HTERT RPE-1 (cell line): ENCODE data around the gene TOGARAM1.

Source experiments
- in situ Hi-C: fragments of 300-500 bp; cut with MboI; formaldehyde crosslinking; loops from 4 replicates; pipeline ENCODE4 v1.14.3; 2020; ENCODE audit warnings: low sequenced_read_pairs

Gene TOGARAM1

GRCh38 chr14:44961554-44962333 lies at the start of gene TOGARAM1, which contains the start of gene KLHL28:
Gene TOGARAM1, plus strand, starts transcription at chr14:44962190. Its CDS starts 232 bp downstream, at chr14:44962422.
Gene KLHL28, minus strand, starts transcription at chr14:44961947. Its CDS starts 16,019 bp downstream, at chr14:44945928.
- in situ Hi-C loops, result no loop called here

GRCh38 chr14:44914849-44915248 lies 47.1 kb upstream of the TOGARAM1 start:
- in situ Hi-C loops, result no loop called here

DNA sequence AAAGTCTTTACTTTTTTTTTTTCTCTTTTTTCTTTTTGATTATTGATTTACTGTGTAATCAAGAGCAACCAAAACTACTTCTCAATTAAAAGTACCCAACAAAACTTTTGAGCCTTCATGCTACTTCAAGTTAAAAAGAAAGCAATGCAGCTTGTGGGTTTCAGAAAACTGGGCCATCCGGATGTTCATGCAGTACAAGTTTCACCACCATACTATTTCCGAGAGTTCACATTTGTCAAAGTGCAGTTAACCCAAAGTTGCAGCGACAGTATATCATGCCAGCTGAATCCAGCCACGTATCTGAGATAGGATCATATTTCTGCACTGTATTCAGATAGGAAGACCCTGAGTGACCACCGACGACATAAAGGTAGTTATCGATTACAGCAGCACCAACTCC lies 33.2 kb upstream of the TOGARAM1 start:
- in situ Hi-C loops, result no loop called here

DNA sequence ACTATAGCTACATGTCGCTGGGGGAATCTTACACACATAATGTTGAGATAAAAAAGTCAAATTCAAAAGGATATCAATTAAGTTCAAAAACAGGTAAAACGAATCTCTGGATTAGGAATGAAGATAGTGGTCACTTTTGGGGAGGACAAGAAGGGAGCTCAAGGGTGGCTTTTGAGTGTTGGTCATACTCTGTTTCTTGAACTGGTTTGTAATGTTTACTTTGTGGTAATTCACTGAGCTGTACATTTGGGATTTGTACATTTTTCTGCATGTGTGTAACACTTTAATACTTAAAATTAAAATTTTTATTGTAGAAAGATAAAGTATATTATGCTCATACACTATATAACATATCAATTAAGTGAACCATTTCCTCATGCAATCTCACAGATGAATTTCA lies 26.8 kb upstream of the TOGARAM1 start:
- in situ Hi-C loops, result no loop called here

- in situ Hi-C loops, result no loop called here
These were observed 24.4 kb upstream of the TOGARAM1 start for GRCh38 chr14:44937547-44937946.

DNA sequence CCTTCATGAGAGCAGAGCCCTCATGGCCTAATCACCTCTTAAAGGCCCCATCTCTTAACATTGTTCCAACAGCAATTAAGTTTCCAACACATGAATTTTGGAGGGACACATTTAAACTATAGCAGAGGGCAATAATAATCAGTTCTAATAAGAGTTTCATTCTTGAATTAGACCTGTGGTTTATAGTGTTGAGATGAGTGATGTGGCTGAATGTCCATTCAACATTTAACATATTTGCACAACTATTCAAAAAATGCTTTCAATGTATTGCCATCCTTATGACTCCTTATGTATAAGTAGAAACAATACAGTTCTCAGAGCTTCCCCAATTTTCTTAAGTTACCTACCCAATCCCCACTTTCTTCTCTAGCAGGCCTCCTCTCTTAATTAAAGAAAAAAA lies 21.8 kb upstream of the TOGARAM1 start:
- in situ Hi-C loops, result no loop called here

DNA sequence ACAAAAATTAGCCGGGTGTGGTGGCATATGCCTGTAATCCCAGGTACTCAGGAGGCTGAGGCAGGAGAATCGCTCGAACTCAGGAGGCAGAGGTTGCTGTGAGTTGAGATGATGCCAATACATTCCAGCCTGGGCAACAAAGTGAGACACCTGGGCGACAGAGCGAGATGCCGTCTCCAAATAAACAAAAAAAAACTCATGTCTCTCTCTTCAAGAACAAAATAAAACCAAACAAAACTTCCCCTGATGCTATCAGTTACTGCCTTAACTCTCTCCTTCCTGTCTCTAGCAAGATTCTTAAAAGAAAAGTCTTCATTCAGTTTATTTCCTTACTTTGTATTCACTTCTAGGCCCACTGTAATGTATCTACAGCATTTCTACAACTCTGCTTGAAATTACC lies 21.0 kb upstream of the TOGARAM1 start:
- in situ Hi-C loops, result no loop called here

- in situ Hi-C loops, result no loop called here
These were observed 20.4 kb upstream of the TOGARAM1 start for GRCh38 chr14:44941591-44941990.

- in situ Hi-C loops, result no loop called here
These were observed 19.6 kb upstream of the TOGARAM1 start for GRCh38 chr14:44942436-44942835.

DNA sequence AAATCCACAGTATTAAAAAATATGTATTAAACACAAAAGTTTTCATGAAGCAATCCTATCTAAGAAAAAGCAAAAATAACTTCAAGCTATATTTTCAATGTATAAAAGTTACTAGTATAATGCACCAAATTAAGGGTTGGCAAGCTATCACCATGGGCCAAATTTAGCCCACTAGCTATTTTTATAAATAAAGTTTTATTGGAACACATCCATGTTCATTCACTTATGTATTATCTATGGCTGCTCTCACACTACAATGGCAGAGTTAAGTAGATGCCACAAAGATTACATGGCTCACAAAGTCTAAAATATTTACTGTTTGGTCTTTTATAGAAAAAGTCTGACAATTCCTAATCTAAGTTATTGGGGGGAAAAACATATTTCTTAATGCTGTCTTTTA lies 17.9 kb upstream of the TOGARAM1 start:
- in situ Hi-C loops, result no loop called here

- in situ Hi-C loops, result no loop called here
These were observed 16.7 kb upstream of the TOGARAM1 start for GRCh38 chr14:44945264-44945663.

GRCh38 chr14:44951051-44951450 lies 10.9 kb upstream of the TOGARAM1 start:
- in situ Hi-C loops, result no loop called here

DNA sequence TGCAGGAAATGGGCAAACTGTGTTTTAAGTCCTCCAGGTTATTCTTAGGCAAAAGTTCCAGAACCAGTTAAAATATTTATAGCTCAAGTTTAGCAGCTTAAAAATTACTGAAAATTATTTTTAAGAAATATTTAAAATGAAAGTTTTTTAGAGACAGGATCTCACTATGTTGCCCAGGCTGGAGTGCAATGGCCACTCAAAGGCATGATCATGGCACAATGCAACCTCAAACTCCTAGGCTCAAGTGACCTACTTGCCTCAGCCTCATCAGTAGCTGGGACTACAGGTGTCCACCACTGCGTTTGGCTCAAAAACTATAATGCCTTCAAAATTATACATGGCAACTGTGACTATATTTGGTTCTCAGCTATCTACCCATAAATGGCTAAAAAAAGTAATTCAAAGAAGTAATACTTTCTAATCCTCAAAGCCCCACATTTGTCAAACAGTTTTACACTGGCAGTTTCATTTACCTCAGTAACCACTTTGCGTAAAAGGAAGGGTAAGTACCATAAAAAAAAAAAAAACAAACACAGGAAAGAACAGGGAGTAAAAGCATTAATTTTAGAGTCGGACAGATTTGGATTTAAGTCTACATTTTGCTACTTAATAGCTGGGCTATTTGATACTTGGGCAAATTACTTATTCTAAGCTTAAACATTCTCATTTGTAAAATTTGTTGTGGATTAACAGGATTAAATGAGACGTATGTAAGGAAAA lies 9.4 kb upstream of the TOGARAM1 start:
- in situ Hi-C loops, result no loop called here

- in situ Hi-C loops, result no loop called here
These were observed 7.2 kb upstream of the TOGARAM1 start for GRCh38 chr14:44954750-44955149.

- in situ Hi-C loops, result no loop called here
These were observed 6.5 kb upstream of the TOGARAM1 start for GRCh38 chr14:44955528-44955927.

DNA sequence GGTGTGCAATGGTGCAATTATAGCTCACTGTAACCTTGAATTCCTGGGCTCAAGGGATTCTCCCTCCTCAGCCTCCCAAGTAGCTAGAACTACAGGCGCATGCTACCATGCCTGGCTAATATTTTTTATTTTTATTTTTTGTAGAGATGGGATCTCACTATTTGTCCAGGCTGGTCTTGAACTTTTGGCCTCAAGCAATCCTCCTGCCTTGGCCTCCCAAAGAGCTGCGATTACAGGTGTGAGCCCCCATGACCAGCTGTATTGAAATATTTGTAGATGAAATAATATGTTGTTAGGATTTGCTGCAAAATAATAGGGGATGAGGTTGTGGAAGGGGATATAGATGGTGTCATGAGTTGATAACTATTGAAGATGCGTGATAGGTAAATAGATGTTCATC lies 5.1 kb upstream of the TOGARAM1 start:
- in situ Hi-C loops, result no loop called here

GRCh38 chr14:44959538-44959937 lies 2.5 kb upstream of the TOGARAM1 start:
- in situ Hi-C loops, result no loop called here

- in situ Hi-C loops, result no loop called here
These were observed 1.8 kb upstream of the TOGARAM1 start for GRCh38 chr14:44960146-44960545.

DNA sequence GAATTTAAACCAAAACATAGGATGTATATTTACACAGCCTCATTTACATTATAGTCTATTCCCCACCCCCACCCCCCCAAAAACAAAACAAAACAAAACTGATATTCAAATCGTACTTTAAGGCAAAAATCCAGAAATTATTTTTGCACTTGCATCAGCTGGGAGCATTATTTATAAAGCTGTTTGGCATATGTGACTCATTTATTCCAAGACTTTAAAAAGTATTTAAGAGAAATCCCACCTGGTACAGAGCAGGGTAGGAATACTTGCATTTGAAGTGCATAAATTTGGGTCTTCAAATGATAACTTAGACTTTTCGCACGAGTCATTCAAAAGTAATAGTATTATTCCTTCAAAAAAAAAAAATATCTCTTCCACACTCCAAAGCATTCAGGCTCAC lies 1.3 kb upstream of the TOGARAM1 start:
- in situ Hi-C loops, result no loop called here

GRCh38 chr14:44961151-44961553 lies 838 bp upstream of the TOGARAM1 start:
- in situ Hi-C loops, result no loop called here

- in situ Hi-C loops, result no loop called here
These were observed 499 bp downstream of the TOGARAM1 start for GRCh38 chr14:44962334-44963043.
